NCI-H128 (cell line): ENCODE data around the gene CSF1.
"Not testable (repeated sequence)": the region's sequence is repeated elsewhere in the genome, so short reads cannot be mapped to it uniquely, and the experiment has no call there.

Experiments used
- DNase-seq: peaks from one replicate; lab custom pipeline; 2025; ENCODE audit not compliant: unreplicated experiment; lab: John Stamatoyannopoulos, UW

Gene CSF1

DNA sequence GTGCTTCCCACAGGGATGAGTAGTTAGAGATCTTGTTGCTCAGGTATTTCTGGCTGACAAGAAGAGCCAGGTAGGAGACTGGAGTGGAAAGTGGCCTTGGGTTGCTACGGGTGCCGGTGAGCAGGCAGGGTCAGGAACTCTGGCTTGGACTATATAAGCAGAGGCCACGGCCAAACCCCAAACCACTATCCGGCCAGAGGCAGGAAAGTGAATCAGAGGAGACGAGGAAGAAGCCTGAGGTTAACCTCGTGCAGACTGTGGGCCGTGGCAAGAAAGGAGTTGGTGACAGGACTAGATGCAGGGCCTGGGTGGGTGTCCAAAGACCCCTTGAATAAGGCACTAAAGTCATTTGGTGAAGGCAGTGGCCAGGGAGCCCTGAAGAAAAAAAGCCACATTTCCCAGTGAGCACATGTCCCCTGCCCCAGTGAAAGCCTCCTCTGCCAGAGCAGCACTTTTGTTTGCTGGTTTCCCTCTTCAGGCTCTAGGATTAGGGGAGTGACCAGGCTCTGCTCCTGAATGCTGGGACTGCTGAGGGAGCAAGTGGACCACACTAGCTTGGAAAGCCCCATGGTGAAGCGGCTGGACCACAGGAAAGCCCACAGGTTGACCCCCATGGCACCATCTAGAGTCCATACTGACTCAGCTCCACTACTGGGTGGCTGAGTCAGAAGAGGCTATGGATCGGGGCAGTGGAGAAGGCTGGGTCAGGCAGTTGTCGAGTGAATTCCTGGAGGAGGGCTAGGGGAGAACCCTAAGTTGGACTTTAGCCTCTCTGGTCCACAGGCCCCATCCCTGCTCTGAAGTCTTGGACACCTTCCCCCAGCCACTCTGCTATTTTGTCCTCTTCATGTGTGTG lies 23.4 kb downstream of the CSF1 start:
- DNase-seq = no peak

DNA sequence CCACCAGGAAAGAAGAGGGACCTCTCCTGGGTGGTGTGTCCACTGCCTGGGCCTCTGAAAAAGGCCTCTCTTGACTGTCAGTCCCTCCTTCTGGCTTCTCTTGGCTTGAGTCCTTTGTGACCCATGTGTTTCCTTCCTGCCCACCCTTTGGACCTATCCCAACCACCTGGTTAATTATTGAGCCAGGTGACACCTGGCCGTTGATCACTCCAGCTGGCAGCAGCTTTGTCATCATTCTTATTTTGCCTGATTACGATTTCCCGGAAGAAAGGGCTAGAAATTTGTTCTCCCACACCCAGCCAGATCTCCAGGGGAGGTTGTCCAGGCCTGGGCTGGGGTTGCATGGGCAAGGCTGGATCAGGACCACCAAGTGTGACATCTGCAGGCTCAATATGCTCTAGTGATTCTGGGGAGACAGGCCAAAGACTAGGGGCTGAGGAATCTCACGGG lies 24.8 kb downstream of the CSF1 start:
- DNase-seq = no peak

DNA sequence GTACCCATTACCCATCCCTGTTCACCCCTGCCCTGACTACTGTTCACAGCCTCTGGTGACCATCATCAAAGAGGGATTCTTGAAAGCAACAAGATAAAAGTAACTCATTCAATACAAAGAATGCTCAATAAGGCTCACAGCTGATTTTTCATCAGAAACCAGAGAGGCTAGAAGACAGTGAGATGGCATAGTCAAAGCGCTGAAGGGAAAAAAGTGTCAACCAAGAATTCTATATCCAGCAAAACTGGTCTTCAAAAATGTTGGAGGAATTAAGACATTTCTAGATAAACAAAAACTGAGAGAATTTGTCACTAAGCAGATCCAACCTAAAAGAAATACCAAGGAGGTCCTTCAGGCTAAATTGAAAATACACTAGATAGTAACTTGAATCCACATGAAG lies 27.1 kb downstream of the CSF1 start:
- DNase-seq = no peak

DNA sequence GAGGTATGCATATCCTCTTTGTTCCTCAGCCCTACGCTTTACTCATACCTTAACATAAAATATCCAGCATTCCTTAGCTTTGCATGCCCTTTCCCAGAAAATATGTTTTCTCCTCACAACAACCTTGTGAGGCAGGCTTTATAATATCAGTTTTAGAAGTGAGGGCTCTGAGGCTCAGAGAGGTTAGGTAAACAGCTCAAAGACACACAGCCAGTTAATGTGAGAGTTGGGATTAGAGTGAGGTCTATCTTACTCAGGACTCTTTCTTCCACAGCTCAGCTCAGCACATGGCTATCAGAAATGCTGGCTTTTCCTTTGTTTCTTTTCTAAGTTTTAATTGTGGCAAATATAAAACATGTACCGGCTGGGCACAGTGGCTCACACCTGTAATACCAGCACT lies 27.9 kb downstream of the CSF1 start:
- DNase-seq = no peak

DNA sequence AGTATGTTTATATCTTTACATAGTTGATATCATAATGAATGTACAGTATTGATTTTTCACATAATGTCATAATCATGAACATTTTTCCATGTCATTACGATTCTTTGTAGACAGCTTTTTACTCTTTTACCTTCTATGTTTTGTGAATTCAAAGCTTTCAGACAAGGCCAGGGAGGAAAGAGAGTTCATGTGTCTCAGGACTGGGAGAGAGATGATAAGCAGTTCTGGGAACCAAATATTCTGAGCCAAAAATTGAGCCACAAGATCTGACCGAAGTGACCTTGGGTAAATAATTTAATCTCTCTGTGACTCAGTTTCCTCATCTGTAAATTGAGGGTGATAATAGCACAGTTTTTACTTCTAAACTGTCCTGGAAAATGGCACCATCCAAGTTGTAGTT lies 31.8 kb downstream of the CSF1 start:
- no peak for DNase-seq

DNA sequence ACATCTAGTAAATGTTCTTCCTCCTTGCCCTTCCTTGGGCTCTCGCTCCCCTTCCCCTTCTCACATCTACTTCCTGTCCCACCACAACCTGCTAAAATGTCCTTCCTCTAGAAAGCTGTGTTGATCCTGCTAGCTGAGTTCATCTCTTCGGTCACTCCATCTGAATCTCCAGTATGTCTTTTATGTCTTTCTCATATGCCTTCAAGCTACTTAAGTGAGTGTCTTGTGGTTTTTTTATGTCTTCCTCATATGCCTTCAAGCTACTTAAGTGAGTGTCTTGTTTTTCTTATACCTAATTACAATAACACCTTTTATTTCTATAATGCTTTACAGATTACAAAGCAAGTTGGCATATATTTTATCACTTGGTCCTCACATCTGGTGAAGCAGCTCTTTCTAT lies 33.9 kb downstream of the CSF1 start:
- DNase-seq = no peak

DNA sequence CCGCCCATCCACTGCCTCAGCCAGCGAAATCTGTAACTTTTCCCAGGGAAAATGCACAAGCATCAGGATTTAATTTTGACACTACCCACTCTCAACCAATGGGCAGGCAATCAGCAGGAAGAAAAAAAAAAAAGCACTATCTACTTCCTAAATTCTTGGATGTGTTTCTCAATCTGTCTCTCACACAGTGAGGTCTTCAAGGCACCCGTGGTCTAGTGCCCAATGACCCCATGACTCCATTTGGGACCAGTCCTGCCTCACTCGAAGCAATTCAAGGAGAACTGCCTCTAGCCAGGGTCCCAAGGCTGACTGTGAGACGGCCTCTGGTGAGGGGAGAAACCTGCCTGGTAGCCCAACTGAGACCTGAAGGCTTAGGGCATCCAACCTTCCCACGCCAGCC lies 35.9 kb downstream of the CSF1 start:
- DNase-seq = no peak

DNA sequence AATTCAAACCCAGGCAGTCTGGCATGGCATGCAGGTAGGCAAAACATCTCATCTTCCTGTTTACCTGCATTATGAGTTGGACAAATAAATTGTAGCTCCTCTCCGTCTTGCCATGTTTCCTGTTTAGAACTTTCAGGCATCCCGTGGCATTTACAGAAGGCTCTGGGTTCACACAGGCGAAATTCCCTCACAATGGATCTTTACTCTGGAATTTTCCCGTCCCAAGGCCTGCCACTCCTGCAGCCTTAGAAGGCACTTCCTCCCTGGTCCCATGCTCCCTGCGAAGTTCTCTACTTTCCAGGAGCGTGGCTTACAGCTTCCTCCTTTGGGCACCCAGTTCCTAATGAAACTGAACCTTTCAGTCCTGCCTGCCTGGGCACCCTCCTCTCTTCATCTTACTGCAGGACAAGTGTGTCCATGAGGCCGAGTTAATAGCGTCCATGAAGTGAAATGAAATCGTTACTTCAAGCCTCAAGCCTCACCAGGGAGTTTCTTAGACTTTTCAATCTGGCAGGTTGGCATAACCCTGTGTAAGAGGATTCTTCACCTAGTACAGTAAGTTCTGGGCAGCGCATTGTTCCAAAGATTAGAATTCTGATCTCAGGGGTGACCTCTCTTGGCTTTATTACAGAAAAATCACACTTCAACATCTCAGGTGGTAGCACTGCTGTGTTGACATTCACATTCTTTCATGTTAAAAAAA lies 37.1 kb downstream of the CSF1 start:
- no peak for DNase-seq

DNA sequence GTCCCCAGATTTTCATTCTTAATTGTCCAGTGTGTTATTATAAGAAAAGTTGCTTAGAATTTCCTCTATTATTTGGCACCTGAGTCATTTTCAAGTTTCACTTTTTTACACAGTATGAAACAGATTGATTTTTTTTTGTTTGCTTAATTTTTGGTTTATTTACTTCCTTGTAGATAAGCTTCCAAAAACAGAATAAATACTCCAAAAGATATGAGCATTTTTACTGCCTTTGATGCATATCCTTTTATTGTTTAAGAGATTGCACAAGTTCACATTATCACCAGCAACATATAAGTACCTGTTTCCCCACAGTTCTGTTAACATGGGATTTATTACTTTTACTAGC lies 37.6 kb downstream of the CSF1 start:
- no peak for DNase-seq

DNA sequence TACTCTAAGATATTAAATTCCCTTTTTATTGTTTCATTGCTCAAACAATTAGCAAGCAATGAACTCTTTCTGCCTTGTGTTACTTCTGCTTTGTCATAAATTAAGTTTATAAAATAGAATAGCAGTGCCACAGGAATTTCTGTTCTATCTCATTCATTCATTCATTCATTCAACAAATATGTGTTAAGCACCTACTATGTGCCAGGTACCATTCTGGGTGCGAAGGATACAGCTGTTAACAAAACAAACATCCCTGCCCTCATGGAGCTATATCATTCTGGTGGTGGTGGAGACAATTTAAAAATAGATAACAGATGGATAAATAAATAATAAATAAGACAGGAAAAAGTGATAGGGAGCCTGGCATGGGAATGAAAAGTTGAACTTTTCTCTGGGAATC lies 39.4 kb downstream of the CSF1 start:
- no peak for DNase-seq

DNA sequence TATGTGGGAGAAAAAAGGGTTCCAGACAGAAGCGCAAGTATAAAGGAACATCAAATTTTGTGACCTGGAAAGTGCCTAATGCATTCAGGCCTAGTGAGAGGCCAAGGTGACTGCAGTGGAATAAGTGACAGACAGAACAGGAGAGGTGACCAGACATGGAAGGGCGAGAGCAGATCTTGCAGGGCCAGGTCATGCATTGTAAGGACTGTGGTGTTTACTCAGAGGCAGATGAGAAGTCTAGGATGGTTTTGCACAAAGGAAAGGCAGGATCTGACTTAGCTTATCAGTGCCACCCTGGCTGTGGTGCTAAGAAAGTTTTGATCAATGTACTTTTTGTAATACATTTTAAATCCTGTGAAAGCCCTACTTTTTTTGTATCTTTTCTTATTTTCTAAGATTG lies 39.9 kb downstream of the CSF1 start:
- no peak for DNase-seq

DNA sequence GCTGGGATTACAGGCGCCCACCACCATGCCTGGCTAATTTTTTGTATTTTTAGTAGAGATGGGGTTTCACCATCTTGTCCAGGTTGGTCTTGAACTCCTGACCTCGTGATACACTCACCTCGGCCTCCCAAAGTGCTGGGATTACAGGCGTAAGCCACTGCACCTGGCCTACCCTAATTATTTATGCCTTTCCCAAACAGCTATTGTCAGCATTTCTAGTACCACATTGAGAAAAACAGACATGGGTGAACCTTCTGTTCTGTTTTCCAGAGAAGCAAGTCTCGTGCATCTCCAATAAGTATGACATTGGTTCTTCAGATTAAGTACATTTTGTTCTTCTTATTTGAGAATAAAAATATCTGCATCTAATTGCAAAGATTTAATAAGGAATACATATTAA lies 40.9 kb downstream of the CSF1 start:
- not testable (repeated sequence) for DNase-seq

DNA sequence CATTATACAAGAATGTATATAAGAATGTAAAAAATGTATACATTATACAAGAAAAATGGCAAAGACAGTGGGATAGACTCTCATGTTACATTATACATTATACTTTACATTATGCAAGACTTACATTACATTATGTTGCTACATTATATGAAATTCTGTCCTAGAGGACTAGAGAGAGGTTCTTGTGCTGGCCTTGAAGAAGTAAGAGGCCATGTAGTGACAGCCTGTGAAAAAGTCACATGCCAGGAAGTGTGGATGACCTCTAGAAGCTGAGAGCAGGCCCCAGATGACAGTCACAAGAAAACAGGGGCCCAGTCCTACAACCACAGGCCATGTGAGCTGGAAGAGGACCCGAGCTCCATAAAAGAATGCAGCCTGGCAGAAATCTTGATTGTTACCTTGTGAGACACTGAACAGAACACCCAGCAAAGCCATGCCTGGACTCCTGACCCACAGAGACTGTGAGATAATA lies 43.4 kb downstream of the CSF1 start:
- DNase-seq = no peak

DNA sequence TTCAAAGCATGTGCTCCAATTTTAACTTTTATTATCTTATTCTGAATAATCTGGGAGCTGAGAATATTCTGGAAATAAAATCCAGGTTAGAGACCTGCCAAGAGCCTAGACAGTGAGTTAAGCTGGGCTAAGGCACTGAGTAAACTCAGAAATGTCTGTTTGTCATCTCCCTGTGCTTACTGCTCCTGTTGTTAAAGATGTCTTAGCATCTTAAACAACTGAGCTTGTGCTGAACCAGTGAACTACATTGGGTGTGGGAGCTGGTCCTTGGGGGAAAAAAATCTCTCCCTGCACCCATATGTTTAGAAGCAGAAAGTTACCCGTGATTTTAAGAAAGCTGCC lies 49.0 kb downstream of the CSF1 start:
- no peak for DNase-seq

DNA sequence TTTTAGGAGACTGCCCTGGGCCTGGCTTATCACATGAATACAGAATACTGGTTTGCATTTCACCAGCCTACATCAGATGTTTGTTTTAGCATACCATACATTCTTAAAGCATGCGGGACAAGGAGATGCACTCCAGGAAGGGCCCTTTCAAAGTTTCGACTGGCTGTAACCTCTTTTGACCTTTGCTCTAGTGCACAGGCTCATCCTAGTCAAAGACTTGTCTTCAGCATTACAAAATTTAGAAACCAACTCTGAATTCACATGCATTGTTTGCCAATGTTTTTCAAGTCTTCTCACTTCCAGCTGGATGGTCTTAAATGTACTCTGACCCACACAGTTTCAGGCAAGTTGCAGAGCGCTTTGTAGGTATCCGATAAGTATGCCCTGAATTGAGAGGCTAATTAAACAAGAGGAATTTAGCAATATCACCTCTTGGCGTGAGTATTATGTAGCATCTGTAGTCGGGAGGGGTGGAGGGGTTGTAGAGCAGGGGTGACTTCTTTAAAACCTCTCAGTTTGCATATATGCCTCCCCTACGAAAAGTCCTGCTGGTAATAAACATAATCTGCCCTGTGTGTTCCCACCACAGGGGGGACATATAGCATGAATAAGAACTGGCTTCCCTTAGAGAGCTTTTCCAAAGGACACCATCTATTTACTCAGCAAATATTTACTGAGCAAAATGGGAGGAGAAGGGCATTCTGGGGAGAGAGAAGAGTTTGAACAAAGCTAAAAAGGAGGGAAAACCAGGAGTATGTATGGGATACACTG lies 49.5 kb downstream of the CSF1 start:
- DNase-seq = no peak

DNA sequence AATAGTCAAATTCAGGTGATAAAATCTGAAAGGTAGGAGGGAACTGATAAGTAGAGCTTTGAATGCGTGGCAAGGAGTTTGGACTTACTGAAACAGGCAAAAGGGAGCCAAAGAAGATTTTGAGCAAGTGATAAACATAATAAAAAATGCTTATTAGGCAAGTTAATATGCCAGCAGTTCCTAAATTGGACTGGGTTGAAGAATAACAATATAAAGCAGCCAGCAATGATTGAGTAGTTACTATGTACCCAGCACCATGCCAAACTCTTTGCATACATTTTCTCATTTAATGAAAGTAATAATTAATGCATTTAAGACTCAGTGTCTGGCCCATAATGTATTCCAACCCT lies 50.1 kb downstream of the CSF1 start:
- DNase-seq = no peak

DNA sequence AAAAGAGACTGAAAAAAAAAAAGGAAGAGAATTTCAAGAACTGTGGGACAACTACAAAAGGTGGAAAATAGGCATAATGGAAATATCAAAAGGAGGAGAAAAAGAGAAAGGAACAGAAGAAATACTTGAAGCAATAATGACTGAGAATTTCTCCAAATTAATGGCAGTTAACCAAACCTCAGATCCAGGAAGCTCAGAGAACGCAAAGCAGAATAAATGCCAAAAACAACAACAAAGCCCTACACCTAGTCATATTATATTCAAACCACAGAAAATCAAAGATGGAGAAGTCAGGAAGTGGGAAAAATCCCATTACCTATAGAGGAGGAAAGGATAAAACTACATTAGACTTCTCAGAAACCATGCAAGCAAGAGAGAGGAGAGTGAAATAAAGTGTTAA lies 53.2 kb downstream of the CSF1 start:
- no peak for DNase-seq

DNA sequence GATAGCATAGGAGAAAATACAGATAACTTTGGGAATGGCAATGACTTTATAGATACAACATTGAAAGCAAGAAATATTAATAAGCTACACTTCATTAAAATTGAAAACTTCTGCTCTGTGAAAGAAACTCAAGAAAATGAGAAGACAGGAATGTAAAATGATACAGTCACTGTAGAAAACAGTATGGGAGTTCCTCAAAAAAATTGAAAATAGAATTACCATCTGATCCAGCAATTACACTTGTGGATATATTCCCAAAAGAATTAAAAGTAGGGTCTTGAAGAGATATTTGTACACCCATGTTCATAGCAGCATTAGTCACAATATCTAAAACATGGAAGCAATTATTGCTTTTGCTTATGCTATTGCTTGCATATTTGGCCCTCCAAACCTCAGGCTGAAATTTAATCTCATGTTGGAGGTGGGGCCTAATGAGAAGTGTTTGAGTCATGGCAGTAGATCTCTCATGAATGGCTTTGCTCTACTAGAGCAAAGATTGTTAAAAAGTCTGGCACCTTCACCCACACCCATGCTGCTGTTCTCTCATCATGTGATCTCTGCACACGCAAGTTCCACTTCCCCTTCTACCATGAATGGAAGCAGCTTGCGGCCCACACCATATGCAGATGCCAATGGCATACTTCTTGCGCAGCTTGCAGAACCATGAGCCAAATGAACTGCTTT lies 58.6 kb downstream of the CSF1 start:
- DNase-seq = no peak

DNA sequence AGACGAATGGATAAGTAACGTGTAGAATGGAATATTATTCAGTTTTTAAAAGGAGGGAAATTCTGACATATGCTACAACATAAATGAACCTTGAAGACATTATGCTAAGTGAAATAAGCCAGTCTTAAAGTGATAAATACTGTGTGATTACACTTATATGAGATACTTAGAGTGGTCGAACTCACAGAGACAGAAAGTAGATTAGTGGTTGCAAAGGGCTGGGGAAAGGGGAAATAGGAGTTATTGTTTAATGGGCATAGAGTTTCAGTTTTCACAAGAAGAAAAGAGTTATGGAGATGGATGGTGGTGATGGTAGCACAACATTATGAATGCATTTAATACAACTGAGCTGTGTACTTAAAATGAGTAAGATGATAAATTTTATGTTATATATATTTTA lies 59.3 kb downstream of the CSF1 start:
- DNase-seq = no peak

DNA sequence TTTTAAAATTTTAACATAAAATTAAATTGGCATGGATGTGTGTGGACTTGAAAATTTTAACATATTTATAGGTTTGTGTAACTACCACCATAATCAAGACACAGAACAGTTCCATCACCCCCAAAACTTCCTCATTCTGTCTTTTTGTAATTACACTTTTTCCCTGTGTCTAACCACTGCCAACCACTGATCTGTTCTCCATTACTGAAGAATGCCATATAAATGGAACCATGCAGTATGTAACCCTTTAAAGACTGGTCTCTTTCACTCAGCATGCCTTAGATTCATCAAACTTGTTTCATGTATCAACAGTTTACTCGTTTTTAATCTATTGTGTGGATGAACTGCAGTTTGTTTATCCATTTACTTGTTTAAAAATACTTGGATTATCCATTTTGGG lies 60.9 kb downstream of the CSF1 start:
- no peak for DNase-seq

DNA sequence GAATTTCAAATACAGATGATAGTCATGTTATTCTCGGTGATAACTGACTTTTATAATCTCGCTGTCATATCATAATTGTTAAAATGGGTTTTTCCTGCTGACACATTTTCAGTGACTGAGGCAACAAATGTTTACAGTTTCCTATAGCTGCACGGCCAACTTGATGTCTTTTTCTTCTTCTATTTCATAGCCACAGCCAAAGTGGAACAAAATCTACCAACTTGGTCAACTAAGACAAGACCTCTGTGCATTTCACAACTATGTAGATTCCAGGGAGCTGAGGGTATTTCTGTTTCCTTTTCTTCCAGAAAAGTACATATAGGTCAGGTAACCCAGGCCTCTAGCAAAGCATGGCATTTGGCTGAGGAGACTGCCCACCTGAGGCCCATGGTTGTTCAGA lies 63.5 kb downstream of the CSF1 start:
- DNase-seq = no peak

DNA sequence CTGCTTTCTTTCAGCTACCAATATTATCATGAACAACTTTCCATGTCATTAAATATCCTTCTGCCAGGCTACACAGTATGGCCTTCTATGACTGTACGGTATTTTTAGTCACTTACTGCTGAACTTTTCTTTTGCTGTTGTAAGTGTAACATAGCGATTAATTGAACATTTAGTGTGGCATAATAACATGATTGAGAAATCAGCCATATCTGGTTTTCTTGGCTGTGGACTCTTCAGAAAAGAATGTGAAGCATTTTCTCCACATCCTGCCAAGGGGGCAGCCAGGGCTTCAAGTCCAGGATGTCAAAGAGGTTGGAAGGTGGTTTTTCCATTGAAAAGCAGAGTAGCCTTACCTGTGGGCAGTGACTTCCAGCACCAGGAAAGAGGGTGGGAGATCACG lies 65.1 kb downstream of the CSF1 start:
- DNase-seq = no peak
